ENCODE data around the gene CPA5.

CPA5 gene

GRCh38 chr7:130395421-130395820 lies 50.8 kb downstream of the CPA5 start:
- DNase-seq (ENCODE audit: low read depth in 1 of 2, low spot score in 1 of 2) = no peak

GRCh38 chr7:130396109-130396508 lies 51.5 kb downstream of the CPA5 start:
- DNase-seq (ENCODE audit: low read depth in 1 of 2, low spot score in 1 of 2) = no peak

- DNase-seq (ENCODE audit: low read depth in 1 of 2, low spot score in 1 of 2) = no peak
Measured at GRCh38 chr7:130397051-130397757, 52.6 kb downstream of the CPA5 start.

- DNase-seq (ENCODE audit: low read depth in 1 of 2, low spot score in 1 of 2) = no peak
Measured at GRCh38 chr7:130397758-130398073, 53.1 kb downstream of the CPA5 start.

- no peak for DNase-seq (ENCODE audit: low read depth in 1 of 2, low spot score in 1 of 2)
Measured at GRCh38 chr7:130398526-130399090, 54.0 kb downstream of the CPA5 start.

GRCh38 chr7:130400120-130400572 lies 55.5 kb downstream of the CPA5 start:
- DNase-seq (ENCODE audit: low read depth in 1 of 2, low spot score in 1 of 2) = no peak

GRCh38 chr7:130401101-130401500 lies 56.5 kb downstream of the CPA5 start:
- no peak for DNase-seq (ENCODE audit: low read depth in 1 of 2, low spot score in 1 of 2)

GRCh38 chr7:130401578-130401977 lies 57.0 kb downstream of the CPA5 start:
- DNase-seq (ENCODE audit: low read depth in 1 of 2, low spot score in 1 of 2) = no peak

GRCh38 chr7:130405003-130405402 lies 60.4 kb downstream of the CPA5 start:
- DNase-seq (ENCODE audit: low read depth in 1 of 2, low spot score in 1 of 2) = no peak

GRCh38 chr7:130409067-130409711 lies 64.6 kb downstream of the CPA5 start:
- DNase-seq (ENCODE audit: low read depth in 1 of 2, low spot score in 1 of 2) = no peak

- DNase-seq (ENCODE audit: low read depth in 1 of 2, low spot score in 1 of 2) = no peak
Measured at GRCh38 chr7:130409712-130410072, 65.1 kb downstream of the CPA5 start.

GRCh38 chr7:130410868-130411541 lies 66.4 kb downstream of the CPA5 start:
- DNase-seq (ENCODE audit: low read depth in 1 of 2, low spot score in 1 of 2) = no peak

GRCh38 chr7:130413201-130413600 lies 68.6 kb downstream of the CPA5 start:
- DNase-seq (ENCODE audit: low read depth in 1 of 2, low spot score in 1 of 2) = no peak

- DNase-seq (ENCODE audit: low read depth in 1 of 2, low spot score in 1 of 2) = no peak
Measured at GRCh38 chr7:130415006-130415405, 70.4 kb downstream of the CPA5 start.

GRCh38 chr7:130417213-130417612 lies 72.6 kb downstream of the CPA5 start:
- no peak for DNase-seq (ENCODE audit: low read depth in 1 of 2, low spot score in 1 of 2)

GRCh38 chr7:130418306-130418705 lies 73.7 kb downstream of the CPA5 start:
- DNase-seq (ENCODE audit: low read depth in 1 of 2, low spot score in 1 of 2) = no peak

Measured in activated T-helper 1 cell treated with anti-CD3 and anti-CD28 coated beads, Interleukin-2, amount 50 U/mL, for 16 hours (primary cell).